ENCODE results near the gene RANBP17. TPM values are rescaled to one million over a fixed set of nuclear protein-coding genes. Genes with fewer than 3 reads are reported as not detected.
"Not testable (repeated sequence)": the region's sequence is repeated elsewhere in the genome, so short reads cannot be mapped to it uniquely, and the experiment has no call there.

The RANBP17 gene
- total RNA-seq, 1 donor from 2014 or later = 29.3 TPM

- no peak for DNase-seq (ENCODE audit: low spot score)
Observed at GRCh38 chr5:171155621-171156020, 293.8 kb downstream of the RANBP17 start.

DNA sequence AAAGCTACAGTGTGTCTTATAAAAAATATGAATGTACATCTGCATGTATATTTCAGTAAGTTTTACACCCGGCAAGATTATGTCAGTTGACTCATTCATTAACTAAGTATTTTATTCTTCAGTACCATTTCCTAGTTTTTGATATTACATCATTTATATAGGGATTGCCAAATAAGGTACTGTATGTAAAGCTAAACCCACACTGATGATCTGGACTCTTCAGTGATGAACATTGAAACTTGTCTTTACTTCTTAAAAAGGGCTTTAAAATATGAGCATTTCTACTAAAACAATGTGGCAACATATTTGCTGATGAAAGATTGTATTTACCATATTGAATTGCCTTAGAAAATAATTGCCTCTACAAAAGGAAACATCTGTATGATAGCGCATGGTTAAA, 295.5 kb downstream of the RANBP17 start:
- no peak for DNase-seq (ENCODE audit: low spot score)

- no peak for DNase-seq (ENCODE audit: low spot score)
Observed at GRCh38 chr5:171157775-171158174, 296.0 kb downstream of the RANBP17 start.

- DNase-seq (ENCODE audit: low spot score) = no peak
Observed at GRCh38 chr5:171158581-171158980, 296.8 kb downstream of the RANBP17 start.

GRCh38 chr5:171162165-171162564, 300.3 kb downstream of the RANBP17 start:
- DNase-seq (ENCODE audit: low spot score) = no peak

DNA sequence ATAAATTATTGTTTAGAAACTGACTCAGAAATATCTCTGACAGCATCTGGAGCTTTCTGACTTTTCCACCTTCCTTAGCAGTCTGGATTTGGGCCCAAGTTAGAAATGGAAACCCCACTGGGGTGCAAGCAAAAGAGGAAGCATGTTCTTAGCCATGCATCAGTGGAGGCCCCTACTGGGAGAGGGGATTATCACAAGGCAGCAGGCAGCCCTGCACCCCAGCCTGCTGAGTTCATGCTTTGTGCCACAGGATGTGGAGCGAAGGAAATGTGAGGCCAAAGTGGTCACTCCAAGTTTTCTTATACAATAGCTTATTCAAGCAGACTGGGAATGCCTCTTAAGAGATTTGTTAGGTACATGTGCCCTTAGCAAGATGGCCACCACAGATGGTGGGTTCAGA, 300.8 kb downstream of the RANBP17 start:
- DNase-seq (ENCODE audit: low spot score) = no peak

GRCh38 chr5:171166766-171167165, 304.9 kb downstream of the RANBP17 start:
- no peak for DNase-seq (ENCODE audit: low spot score)

- no peak for DNase-seq (ENCODE audit: low spot score)
Observed at GRCh38 chr5:171168171-171168570, 306.4 kb downstream of the RANBP17 start.

GRCh38 chr5:171174960-171175359, 313.1 kb downstream of the RANBP17 start:
- not testable (repeated sequence) for DNase-seq (ENCODE audit: low spot score)

DNA sequence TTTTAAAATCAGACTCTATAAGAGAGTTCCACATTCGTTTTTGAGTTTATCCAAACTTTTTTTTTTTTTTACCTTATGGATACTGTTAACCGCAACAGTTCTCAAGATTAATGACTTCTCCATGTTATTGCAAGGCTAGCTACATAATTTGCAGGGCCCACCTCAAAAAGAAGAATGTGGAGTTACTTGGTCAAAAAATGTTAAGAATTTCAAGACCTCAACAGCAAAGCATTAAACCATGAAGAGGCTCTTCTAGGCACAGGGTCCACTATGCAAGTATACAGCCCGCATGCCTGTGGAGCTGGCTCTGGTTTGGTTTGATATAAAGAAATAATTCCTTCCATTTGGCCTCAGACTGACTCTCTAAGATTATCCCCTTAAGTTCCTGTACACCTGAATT, 313.9 kb downstream of the RANBP17 start:
- DNase-seq (ENCODE audit: low spot score) = no peak

- DNase-seq (ENCODE audit: low spot score) = not testable (repeated sequence)
Observed at GRCh38 chr5:171178190-171178589, 316.4 kb downstream of the RANBP17 start.

- DNase-seq (ENCODE audit: low spot score) = no peak
Observed at GRCh38 chr5:171188016-171188415, 326.2 kb downstream of the RANBP17 start.

DNA sequence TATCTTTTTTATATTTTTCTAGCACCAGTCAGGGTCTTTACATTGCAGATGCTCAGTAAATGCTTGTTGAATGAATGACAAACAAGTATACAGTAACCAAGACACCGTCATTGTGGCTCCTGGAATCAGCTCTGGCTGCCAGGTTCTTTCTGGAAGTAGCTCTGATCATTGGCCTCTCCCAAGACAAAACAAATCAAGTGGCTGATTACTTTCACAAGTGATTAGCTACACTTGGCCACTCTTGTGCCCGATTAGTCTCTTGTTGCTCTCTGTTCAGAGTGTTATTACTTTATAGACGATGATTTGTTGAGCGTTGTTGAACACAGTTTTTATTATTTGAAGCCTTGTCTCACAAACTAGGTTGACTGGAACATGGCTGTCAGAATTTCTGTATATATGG, 327.6 kb downstream of the RANBP17 start:
- DNase-seq (ENCODE audit: low spot score) = no peak

DNA sequence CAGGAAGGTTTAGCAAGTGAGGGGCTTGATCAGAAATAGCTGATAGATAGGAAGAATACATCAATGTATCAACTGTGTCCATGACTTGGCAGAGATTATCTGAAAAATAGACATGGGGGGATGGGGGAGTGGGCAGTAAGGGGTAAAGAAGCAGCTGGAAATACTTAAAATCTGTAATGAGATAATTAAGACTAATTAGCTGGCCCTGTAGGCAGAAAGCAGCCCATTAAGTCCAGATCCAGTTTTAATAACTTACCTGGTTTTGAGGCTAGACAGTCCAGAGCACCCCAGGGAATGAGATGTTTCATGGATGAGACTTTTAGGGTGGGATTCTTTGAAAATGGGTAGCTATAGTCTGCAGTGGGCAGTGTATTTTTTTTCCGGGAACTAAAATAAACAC, 330.3 kb downstream of the RANBP17 start:
- DNase-seq (ENCODE audit: low spot score) = no peak

- no peak for DNase-seq (ENCODE audit: low spot score)
Observed at GRCh38 chr5:171201310-171201709, 339.5 kb downstream of the RANBP17 start.

- no peak for DNase-seq (ENCODE audit: low spot score)
Observed at GRCh38 chr5:171205375-171205774, 343.6 kb downstream of the RANBP17 start.

DNA sequence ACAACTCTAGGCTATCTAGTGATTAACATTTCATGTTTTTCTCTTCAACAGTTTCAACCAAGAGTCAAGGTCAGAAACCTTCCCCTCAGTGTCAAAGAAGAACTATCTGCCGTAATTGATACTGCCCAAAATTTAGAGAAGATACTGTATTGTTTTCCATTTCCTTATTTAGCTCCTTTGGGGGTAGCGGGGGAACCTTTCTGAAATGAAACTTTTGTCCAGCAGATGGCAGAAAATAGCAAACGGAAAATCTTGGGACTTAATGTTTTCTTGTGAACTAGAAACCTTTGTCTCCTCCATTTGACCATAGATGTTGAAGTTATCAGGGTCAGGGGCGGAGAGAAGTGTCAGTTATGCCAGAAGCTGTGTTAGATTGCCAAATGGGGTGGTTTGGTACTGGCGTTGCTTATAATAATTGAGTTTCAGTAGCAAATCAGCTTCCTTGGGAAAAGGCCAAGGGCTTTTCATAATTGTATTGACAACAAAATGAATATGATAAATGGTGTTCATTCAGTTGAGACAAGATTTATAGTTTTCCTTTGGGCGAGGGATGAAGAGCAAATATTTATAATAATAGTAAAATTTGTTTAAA, 345.5 kb downstream of the RANBP17 start:
- DNase-seq (ENCODE audit: low spot score) = no peak

GRCh38 chr5:171221916-171222315, 360.1 kb downstream of the RANBP17 start:
- no peak for DNase-seq (ENCODE audit: low spot score)

DNA sequence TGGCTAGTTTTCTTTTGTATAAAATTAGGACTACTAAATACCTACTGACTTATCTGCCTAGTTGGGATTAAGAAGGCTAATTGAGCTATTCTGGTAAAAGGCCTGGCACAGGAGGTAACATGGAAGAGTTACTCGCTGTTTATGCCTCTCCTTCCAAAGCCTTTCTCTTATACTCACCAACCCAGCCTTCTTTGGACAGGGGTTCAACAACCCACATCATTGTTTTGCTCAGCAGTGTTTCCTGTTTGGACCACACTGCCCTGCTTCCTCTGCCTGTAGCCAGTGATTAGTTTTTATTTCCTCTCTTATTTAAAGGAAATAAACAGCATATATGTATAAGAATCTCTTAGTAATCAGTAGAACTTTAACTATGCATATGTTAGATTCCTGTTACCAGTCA, 362.1 kb downstream of the RANBP17 start:
- no peak for DNase-seq (ENCODE audit: low spot score)

DNA sequence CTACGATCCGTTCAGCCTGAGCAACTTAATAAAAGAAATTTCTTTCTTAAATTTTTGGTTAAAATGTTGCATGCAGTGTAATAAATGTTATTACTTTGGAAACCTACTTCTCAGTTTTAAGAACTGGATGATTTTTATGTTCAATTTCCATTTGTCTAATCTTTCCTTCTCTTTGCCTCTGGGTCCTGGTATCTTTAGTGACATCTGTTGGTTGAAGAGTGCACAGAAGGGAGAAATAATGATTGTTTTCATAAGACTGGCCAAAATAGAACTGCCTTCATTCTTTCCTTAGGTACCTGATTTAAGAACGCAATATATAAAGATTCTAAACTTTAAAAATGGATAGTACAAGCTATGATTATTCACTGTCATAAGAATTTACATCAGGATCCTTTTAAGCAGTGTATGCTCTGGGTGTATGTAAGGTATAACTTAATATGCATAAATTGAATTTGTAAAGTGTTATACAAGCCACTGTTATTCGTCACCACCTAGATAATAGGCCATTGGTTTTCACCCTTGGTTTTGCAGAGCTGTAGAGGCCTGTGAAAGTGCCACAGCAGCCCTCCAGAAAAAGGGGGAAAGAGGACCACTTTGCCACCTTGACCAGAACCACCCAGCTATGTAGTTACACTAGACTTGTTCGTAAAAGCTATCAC, 364.4 kb downstream of the RANBP17 start:
- no peak for DNase-seq (ENCODE audit: low spot score)

DNA sequence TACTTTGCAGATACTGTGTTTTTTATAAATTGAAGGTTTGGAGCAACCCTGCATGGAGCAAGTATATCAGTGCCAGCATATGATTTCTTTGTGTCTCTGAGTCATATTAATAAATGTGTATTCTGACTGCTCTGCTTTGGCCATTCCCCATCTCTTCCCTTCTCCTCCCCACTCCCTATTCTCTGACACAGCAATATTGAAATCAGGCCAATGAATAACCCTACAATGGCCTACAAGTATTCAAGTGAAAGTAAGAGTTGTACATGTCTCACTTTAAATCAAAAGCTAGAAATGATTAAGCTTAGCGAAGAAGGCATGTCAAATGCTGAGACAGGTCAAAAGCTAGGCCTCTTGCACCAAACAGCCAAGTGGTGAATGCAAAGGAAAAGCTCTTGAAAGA, 365.0 kb downstream of the RANBP17 start:
- no peak for DNase-seq (ENCODE audit: low spot score)

DNA sequence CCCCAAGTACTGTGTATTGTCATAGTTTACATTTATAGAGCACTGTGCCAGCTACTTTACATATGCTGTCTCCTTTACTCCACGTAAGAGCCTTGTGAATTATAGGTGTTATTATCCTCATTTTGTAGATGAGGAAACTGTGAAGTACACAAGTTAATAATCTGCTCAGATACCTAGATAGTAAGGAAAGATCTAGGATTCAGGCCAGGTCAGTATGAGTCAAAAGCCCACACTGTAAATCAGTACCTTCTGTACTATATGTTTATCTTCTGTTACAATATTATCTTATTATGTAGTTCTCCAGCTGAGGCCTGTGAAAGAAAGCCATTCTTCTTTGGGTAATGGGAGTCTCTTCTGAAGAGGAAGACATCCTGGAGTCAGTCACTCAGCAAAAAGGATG, 374.8 kb downstream of the RANBP17 start:
- DNase-seq (ENCODE audit: low spot score) = no peak

DNA sequence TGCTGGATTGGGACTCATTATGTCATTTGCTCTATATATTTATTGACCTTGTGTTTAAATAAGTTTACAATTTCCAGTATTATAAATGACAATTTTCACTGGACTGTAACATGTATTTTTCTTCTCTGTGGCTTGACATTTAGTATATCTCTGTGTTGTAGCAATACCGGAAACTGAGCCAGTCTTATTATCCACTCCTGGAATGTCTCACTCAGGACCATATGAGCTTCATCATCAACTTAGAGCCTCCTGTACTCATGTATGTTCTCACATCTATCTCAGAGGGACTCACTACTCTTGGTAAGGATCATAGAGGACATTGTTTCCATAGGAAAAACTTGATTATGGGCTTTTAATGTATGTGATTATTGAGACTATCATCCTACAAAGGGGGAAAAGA, 380.7 kb downstream of the RANBP17 start:
- DNase-seq (ENCODE audit: low spot score) = no peak

DNA sequence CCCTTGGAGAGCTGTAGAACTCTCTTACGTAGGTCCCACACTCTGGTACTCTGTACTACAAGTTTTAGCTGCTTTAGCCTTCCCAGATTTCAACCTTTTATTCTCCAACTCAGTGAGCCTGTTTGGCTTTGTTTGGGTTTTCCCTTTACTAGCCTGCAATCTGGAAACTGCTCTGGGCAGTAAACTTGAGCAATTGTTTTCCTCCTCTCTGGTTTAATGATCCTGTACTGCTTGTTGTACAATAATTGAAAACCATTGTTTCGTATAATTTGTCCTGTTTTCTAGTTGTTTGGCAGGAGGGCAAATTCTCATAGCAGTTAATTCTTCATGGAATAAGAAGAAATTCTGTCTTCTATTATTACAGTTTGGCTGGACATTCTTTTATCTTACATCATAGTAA, 384.4 kb downstream of the RANBP17 start:
- no peak for DNase-seq (ENCODE audit: low spot score)
